ENCODE data around the gene GNAT1. TPM values are rescaled to one million over a fixed set of nuclear protein-coding genes. Genes with fewer than 3 reads are reported as not detected.

The GNAT1 gene
- polyA plus RNA-seq, 1 donor (not counting 4 experiments of a cell fraction or from before 2014, with no cell fraction given), result 0.12 TPM

- H2AFZ ChIP-seq (ENCODE audit: control insufficient read depth, low read length), result no peak overlapping the region
- H3K9me3 ChIP-seq (ENCODE audit: control insufficient read depth, low read depth, low read length), result no peaks in the 10 kb centered on the region
- no peaks in the 10 kb centered on the region for H3K27me3 ChIP-seq (ENCODE audit: control insufficient read depth, extremely low read depth, insufficient read depth, low read length)
- no peak for DNase-seq (ENCODE audit: low read depth, low spot score)
- dilution Hi-C loops (cut with MboI; ENCODE audit: extremely low pct_ligation_motif_present, low sequenced_read_pairs), result no loop called here
- H3K4me1 ChIP-seq (ENCODE audit: control insufficient read depth, extremely low read depth, insufficient read depth, low read length), result no peaks in the 10 kb centered on the region
- H3K4me3 ChIP-seq (ENCODE audit: control insufficient read depth in 2 of 3, extremely low read depth in 1 of 3, insufficient read depth in 2 of 3, low read depth in 1 of 3, low read length in 3 of 3), result no peak overlapping the region
- H3K36me3 ChIP-seq (ENCODE audit: control insufficient read depth in 2 of 2, extremely low read depth in 1 of 2, insufficient read depth in 2 of 2, low read length in 2 of 2), result peaks cover 47 to 50% of the 10 kb centered on the region in 2 experiments
- H4K20me1 ChIP-seq (ENCODE audit: control insufficient read depth, extremely low read depth, insufficient read depth, low read length), result peaks cover 11% of the 10 kb centered on the region
- no peak for FAIRE-seq
- no peak overlapping the region for H3K9ac ChIP-seq (ENCODE audit: control insufficient read depth, extremely low read depth, insufficient read depth, low read length)
- no peaks in the 10 kb centered on the region for H3K9me1 ChIP-seq (ENCODE audit: control insufficient read depth, extremely low read depth, insufficient read depth, low read length)
- peaks cover 13% of the 10 kb centered on the region for H3K79me2 ChIP-seq (ENCODE audit: control insufficient read depth, insufficient read depth, low read length)
- no peak overlapping the region for H3K27ac ChIP-seq (ENCODE audit: control insufficient read depth, insufficient read depth, low read length)
- TF ChIP-seq CTCF (optimal IDR thresholded peaks at IDR 0.05 in 1 of 3, IDR thresholded peaks at IDR 0.05 in 1 of 3, conservative IDR thresholded peaks at IDR 0.05 in 1 of 3; ENCODE audit: extremely low read depth in 1 of 3, insufficient read depth in 2 of 3, low read length in 3 of 3) (no peak), EZH2 (IDR thresholded peaks at IDR 0.05; ENCODE audit: low read length) (no peak)
- H3K4me2 ChIP-seq (ENCODE audit: control insufficient read depth, extremely low read depth, insufficient read depth, low read depth, low read length), result no peak overlapping the region
These were observed 14.1 kb upstream of the GNAT1 start for GRCh38 chr3:50177346-50177745.

GRCh38 chr3:50179710-50180109, 11.7 kb upstream of the GNAT1 start:
- peaks cover 4% of the 10 kb centered on the region for H3K79me2 ChIP-seq (ENCODE audit: control insufficient read depth, insufficient read depth, low read length)
- no peak overlapping the region for H3K27ac ChIP-seq (ENCODE audit: control insufficient read depth, insufficient read depth, low read length)
- peaks cover 53 to 54% of the 10 kb centered on the region in 2 experiments for H3K36me3 ChIP-seq (ENCODE audit: control insufficient read depth in 2 of 2, extremely low read depth in 1 of 2, insufficient read depth in 2 of 2, low read length in 2 of 2)
- H3K4me1 ChIP-seq (ENCODE audit: control insufficient read depth, extremely low read depth, insufficient read depth, low read length), result no peaks in the 10 kb centered on the region
- no peak overlapping the region for H3K4me3 ChIP-seq (ENCODE audit: control insufficient read depth in 2 of 3, extremely low read depth in 1 of 3, insufficient read depth in 2 of 3, low read depth in 1 of 3, low read length in 3 of 3)
- FAIRE-seq (no peak), DNase-seq (ENCODE audit: low read depth, low spot score) (no peak)
- H3K9me3 ChIP-seq (ENCODE audit: control insufficient read depth, low read depth, low read length), result no peaks in the 10 kb centered on the region
- dilution Hi-C loops (cut with MboI; ENCODE audit: extremely low pct_ligation_motif_present, low sequenced_read_pairs), result no loop called here
- no peaks in the 10 kb centered on the region for H3K9me1 ChIP-seq (ENCODE audit: control insufficient read depth, extremely low read depth, insufficient read depth, low read length)
- H4K20me1 ChIP-seq (ENCODE audit: control insufficient read depth, extremely low read depth, insufficient read depth, low read length), result peaks cover 10% of the 10 kb centered on the region
- no peak overlapping the region for H3K9ac ChIP-seq (ENCODE audit: control insufficient read depth, extremely low read depth, insufficient read depth, low read length)
- H3K4me2 ChIP-seq (ENCODE audit: control insufficient read depth, extremely low read depth, insufficient read depth, low read depth, low read length), result no peak overlapping the region
- TF ChIP-seq CTCF (optimal IDR thresholded peaks at IDR 0.05 in 1 of 3, IDR thresholded peaks at IDR 0.05 in 1 of 3, conservative IDR thresholded peaks at IDR 0.05 in 1 of 3; ENCODE audit: extremely low read depth in 1 of 3, insufficient read depth in 2 of 3, low read length in 3 of 3), result no peak
- no peak for TF ChIP-seq EZH2 (IDR thresholded peaks at IDR 0.05; ENCODE audit: low read length)
- H2AFZ ChIP-seq (ENCODE audit: control insufficient read depth, low read length), result no peak overlapping the region
- no peaks in the 10 kb centered on the region for H3K27me3 ChIP-seq (ENCODE audit: control insufficient read depth, extremely low read depth, insufficient read depth, low read length)
